K562 (cell line): ENCODE data around the gene RSRP1. TPM values are rescaled to one million over a fixed set of nuclear protein-coding genes. Genes with fewer than 3 reads are reported as not detected.
"Not testable (repeated sequence)": the region's sequence is repeated elsewhere in the genome, so short reads cannot be mapped to it uniquely, and the experiment has no call there.

Experiments used
- ATAC-seq: fragments of 200-7000 bp; cut with Tn5 transposase; 3 replicates; pipeline ENCODE4 v1.9.1; 2020; ENCODE audit warnings: moderate library complexity
- BruUV-seq: library from RNA; stranded (reverse); fragments of 400-500 nt; replicated peaks from 2 replicates; lab custom pipeline; 2021; lab: Mats Ljungman, UMichigan
- CTCF ChIA-PET: fragments of 300-600 bp; formaldehyde crosslinking; extraction: SDS; loops from one replicate; lab custom pipeline; 2021; ENCODE audit warnings: low intra/inter-chr PET ratio; lab: Yijun Ruan, JAX
- POLR2A ChIA-PET: fragments of 300-600, 350-650 bp; sonication (Branson Sonifier 250); formaldehyde crosslinking; extraction: SDS; loops from one replicate; lab custom pipeline; 2021; ENCODE audit warnings: antibody characterized with exemption, inconsistent platforms; lab: Yijun Ruan, JAX
- DNase-seq, 4 experiments: peaks; one replicate each; pipeline versions ENCODE4 v3.0.0 to v3.0.0-alpha.2; 2011 to 2018; ENCODE audit warnings: low spot score in 3 of 4, mixed read lengths in 3 of 4; ENCODE audit errors: extremely low read depth in 1 of 4
- FAIRE-seq: peaks from 2 replicates; lab custom pipeline; 2011; peaks lifted over from hg19 to GRCh38; lab: Jason Lieb, UNC
- H2AFZ ChIP-seq: 2 replicates; pipeline ENCODE4 v1.6.0; 2011; ENCODE audit warnings: low read depth, low read length, control low read depth, inconsistent platforms
- H3K27ac ChIP-seq: fragments of 200-600 bp; 3 replicates; pipeline ENCODE4 v1.8.0; 2011; ENCODE audit warnings: low read depth, mild to moderate bottlenecking, control low read depth, inconsistent platforms, low read length, moderate library complexity, mixed read lengths; ENCODE audit errors: extremely low read depth
- H3K27me3 ChIP-seq, 2 experiments: fragments of 300-600 bp in 1 of 2; 2 replicates in 1 of 2; 3 replicates in 1 of 2; pipeline versions ENCODE4 v1.6.0 to v1.8.0; 2011; ENCODE audit warnings: inconsistent platforms in 2 of 2, low read length in 2 of 2, mild to moderate bottlenecking in 1 of 2, mixed read lengths in 1 of 2, moderate library complexity in 1 of 2; ENCODE audit not compliant: control insufficient read depth in 2 of 2, insufficient read depth in 2 of 2
- H3K36me3 ChIP-seq: fragments of 300-600 bp; 3 replicates; pipeline ENCODE4 v1.8.0; 2011; ENCODE audit warnings: mild to moderate bottlenecking, low read length, inconsistent platforms; ENCODE audit not compliant: control insufficient read depth, insufficient read depth
- H3K4me1 ChIP-seq, 2 experiments: fragments of 200-600 bp in 1 of 2; replicated peaks in 1 of 2; 2 replicates in 1 of 2; 3 replicates in 1 of 2; pipeline versions ENCODE4 v1.5.1 to v1.8.0; 2011; ENCODE audit warnings: inconsistent platforms in 2 of 2, low read length in 2 of 2, mild to moderate bottlenecking in 1 of 2, mixed read lengths in 1 of 2, moderate library complexity in 1 of 2; ENCODE audit not compliant: control insufficient read depth in 2 of 2, insufficient read depth in 2 of 2
- H3K4me2 ChIP-seq: 2 replicates; pipeline ENCODE4 v1.6.1; 2011; ENCODE audit warnings: low read length, control low read depth, inconsistent platforms, mixed read lengths; ENCODE audit not compliant: insufficient read depth
- H3K4me3 ChIP-seq: fragments of 200-600 bp; sonication (generic), shearing (Covaris generic); 2 replicates; pipeline ENCODE4 v1.5.1; 2016; ENCODE audit warnings: control low read depth, inconsistent platforms
- H3K79me2 ChIP-seq: fragments of 200-600 bp; 3 replicates; pipeline ENCODE4 v1.8.0; 2011; ENCODE audit warnings: low read length, inconsistent platforms; ENCODE audit not compliant: control insufficient read depth, insufficient read depth
- H3K9ac ChIP-seq, 2 experiments: 2 replicates each; pipeline versions ENCODE4 v1.6.0 to v1.6.1; 2011; ENCODE audit warnings: low read depth in 2 of 2, low read length in 2 of 2, control low read depth in 1 of 2, inconsistent platforms in 1 of 2, mild to moderate bottlenecking in 1 of 2, mixed read lengths in 1 of 2; ENCODE audit not compliant: insufficient read depth in 1 of 2
- H3K9me1 ChIP-seq: one replicate; pipeline ENCODE4 v1.6.0; 2011; ENCODE audit warnings: inconsistent platforms, mild to moderate bottlenecking, low read length, moderate library complexity; ENCODE audit not compliant: control insufficient read depth, insufficient read depth
- H3K9me3 ChIP-seq: replicated peaks from 2 replicates; pipeline ENCODE4 v1.5.1; 2011; ENCODE audit warnings: low read depth, low read length, inconsistent platforms; ENCODE audit not compliant: control insufficient read depth, insufficient read depth
- H4K20me1 ChIP-seq: replicated peaks from 2 replicates; pipeline ENCODE4 v1.6.1; 2011; ENCODE audit warnings: low read length, inconsistent platforms, mixed read lengths; ENCODE audit not compliant: control insufficient read depth, insufficient read depth
- WGBS: fragments of 100-300 bp; shearing (Covaris generic); methylation state at CpG from one replicate; pipeline ENCODE4 v1.1.6; 2016; ENCODE audit warnings: low coverage, mixed read lengths; ENCODE audit not compliant: insufficient coverage; ENCODE audit errors: missing lambda C conversion rate; 5-methylcytosine and 5-hydroxymethylcytosine counted together
- in situ Hi-C: fragments of 300-500 bp; cut with MboI; formaldehyde crosslinking; loops from 4 replicates; pipeline ENCODE4 v1.15.0; 2018; ENCODE audit warnings: inconsistent platforms, mixed read lengths
- intact Hi-C: fragments of 100-400 bp; cut with micrococcal nuclease; formaldehyde crosslinking; loops from 2 replicates; pipeline ENCODE4 v1.14.2; 2022
- polyA plus RNA-seq, 8 experiments: library from polyadenylated mRNA; depleted of rRNA in 4 of 8; stranded (reverse) in 5 of 8; unstranded in 3 of 8; fragments of >200 nt; fragmentation: Nextera tagmentation in 2 of 8; fragmentation: Illumina TruSeq in 1 of 8; extraction: Ambion mirVana in 2 of 8; extraction: Trizol in 1 of 8; gene quantifications; 2 replicates each; pipeline versions ENCODE4 v1.2.1 to v1.2.3, GENCODE V29; 2011 to 2014; ENCODE audit warnings: inconsistent platforms in 1 of 8, missing spikeins in 1 of 8
- total RNA-seq, 7 experiments: library from RNA; depleted of rRNA in 6 of 7; stranded (reverse); fragments of >200 nt in 6 of 7; fragmentation: Illumina TruSeq in 2 of 7; extraction: Trizol in 2 of 7; gene quantifications; 2 replicates each; pipeline versions ENCODE4 v1.2.1 to v1.2.3, GENCODE V29; 2011 to 2021; ENCODE audit warnings: low replicate concordance in 1 of 7

RSRP1 gene
- total and polyA plus RNA-seq, 9 of the 15 experiments (the other 6 are each of a cell fraction or from before 2014, with no cell fraction given): 27.2 to 283 (median 146) TPM

- H3K9me3 ChIP-seq, H3K36me3 ChIP-seq, H3K4me1 ChIP-seq, H3K4me2 ChIP-seq, ATAC-seq, H3K9ac ChIP-seq, FAIRE-seq, H3K4me3 ChIP-seq, in situ Hi-C loops, POLR2A ChIA-PET, H3K9me1 ChIP-seq, intact Hi-C loops, H3K79me2 ChIP-seq, H3K27ac ChIP-seq, CTCF ChIA-PET, H2AFZ ChIP-seq, H3K27me3 ChIP-seq, DNase-seq, BruUV-seq, H4K20me1 ChIP-seq: not testable (repeated sequence)
- 40% methylated on average over 3 of the region's 8 CpGs for WGBS
Observed at GRCh38 chr1:25296501-25296900, 49.2 kb upstream of the RSRP1 start.

- H3K27ac ChIP-seq, intact Hi-C loops, H3K4me1 ChIP-seq, H3K4me2 ChIP-seq, H3K79me2 ChIP-seq, H3K4me3 ChIP-seq, H4K20me1 ChIP-seq, in situ Hi-C loops, H3K9me3 ChIP-seq, CTCF ChIA-PET, H3K9me1 ChIP-seq, H3K27me3 ChIP-seq, H3K36me3 ChIP-seq, H3K9ac ChIP-seq, DNase-seq, H2AFZ ChIP-seq, BruUV-seq, POLR2A ChIA-PET: not testable (repeated sequence)
- FAIRE-seq (peak; percentile 92), ATAC-seq (peak; percentile 91)
- 81% methylated on average over 3 of the region's 14 CpGs for WGBS
Observed at GRCh38 chr1:25294889-25295826, 47.9 kb upstream of the RSRP1 start.

DNA sequence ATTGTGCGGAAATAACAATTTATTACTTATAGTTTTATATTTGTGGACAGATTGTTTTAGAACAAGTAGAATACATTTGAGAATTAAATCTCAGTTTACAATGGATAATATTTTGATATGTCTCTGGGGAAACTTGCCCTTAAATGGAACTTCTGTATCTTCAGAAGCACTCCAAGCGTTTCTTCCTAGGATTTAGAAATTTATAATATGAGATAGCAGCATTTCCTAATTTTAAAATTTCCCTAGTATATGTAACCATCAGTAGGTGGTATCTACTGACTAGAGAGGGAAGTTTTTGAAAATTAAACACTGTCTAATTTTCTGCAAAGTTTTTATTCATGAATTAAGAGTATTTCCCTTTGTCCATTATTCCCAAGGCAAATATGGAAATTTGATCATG is 46.2 kb upstream of the RSRP1 start:
- FAIRE-seq, H3K9me3 ChIP-seq, H3K9ac ChIP-seq, POLR2A ChIA-PET, H3K4me2 ChIP-seq, H3K27ac ChIP-seq, DNase-seq, intact Hi-C loops, CTCF ChIA-PET, BruUV-seq, H3K79me2 ChIP-seq, H2AFZ ChIP-seq, H3K27me3 ChIP-seq, H3K4me1 ChIP-seq, in situ Hi-C loops, H3K9me1 ChIP-seq, H4K20me1 ChIP-seq, H3K4me3 ChIP-seq, H3K36me3 ChIP-seq, ATAC-seq: not testable (repeated sequence)
- 64% methylated on average over 1 of the region's 2 CpGs for WGBS
